ENCODE results near the gene PDCL3.

The PDCL3 gene

DNA sequence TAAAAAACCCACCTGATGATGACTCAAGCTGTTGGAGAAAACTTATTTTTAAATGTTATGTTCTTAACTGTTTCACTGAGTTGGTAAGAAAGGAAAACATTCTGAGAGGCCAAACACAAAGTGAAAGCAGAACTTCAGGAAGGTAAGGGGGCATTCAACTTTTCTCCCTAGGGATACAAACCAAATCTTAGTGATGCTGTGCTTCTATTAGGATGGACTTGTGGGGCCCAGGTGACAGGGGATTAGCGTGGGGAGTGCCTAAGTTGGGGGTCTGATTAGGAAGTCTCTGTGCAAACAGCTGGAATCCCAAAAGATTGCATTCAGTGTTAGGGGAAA is 18.5 kb downstream of the PDCL3 start:
- Mint-ChIP-seq H3K27ac (peak overlapping the region; percentile 89), H3K27me3 (no peaks in the 10 kb centered on the region), H3K4me1 (peaks cover 36% of the 10 kb centered on the region), H3K4me3 (peak overlapping the region; percentile 53), H3K9me3 (peaks cover 4% of the 10 kb centered on the region), H3K36me3 (ENCODE audit: low read depth) (peaks cover 9% of the 10 kb centered on the region)
- ATAC-seq, result no peak
- DNase-seq, result no peak

- ATAC-seq (no peak), DNase-seq (no peak)
- Mint-ChIP-seq H3K9me3 (peaks cover 4% of the 10 kb centered on the region), H3K27me3 (no peaks in the 10 kb centered on the region), H3K4me1 (peaks cover 45% of the 10 kb centered on the region), H3K36me3 (ENCODE audit: low read depth) (peaks cover 2% of the 10 kb centered on the region), H3K4me3 (no peak overlapping the region), H3K27ac (no peak overlapping the region)
Observed at GRCh38 chr2:100584816-100585215, 22.0 kb downstream of the PDCL3 start.

DNA sequence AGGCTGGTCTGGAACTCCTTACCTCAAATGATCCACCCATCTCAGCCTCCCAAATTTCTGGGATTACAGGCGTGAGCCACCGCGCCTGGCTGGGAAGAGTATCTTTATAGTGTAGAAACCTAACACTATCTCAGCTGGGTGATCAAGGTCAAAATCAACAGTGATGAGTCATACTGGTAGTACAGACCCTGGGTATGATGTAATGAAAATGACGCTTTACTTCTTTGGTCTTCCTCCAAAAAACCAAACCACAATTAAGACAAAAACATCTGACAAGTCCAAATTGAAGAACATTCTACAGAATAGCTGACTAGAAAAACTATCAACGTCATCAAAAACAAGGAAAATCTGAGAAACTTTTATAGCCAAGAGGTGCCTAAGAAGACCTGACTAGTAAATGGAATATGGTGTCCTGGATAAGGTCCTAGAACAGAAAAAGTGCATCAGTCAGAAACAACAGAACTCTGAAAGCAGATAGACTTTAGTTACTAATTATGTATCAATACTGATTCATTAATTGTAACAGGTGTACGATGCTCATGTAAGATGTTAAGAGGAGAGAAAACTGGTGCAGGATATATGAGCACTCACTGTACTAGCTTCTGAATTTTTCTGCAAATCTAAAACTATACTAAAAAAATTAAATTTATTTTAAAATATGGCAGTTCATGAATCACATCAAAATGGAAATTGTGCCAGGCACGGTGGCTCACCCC is 25.4 kb downstream of the PDCL3 start:
- DNase-seq, result no peak

GRCh38 chr2:100589527-100589926 is 26.7 kb downstream of the PDCL3 start:
- Mint-ChIP-seq H3K27ac (peak overlapping the region; percentile 16), H3K27me3 (no peaks in the 10 kb centered on the region), H3K4me3 (no peak overlapping the region), H3K36me3 (ENCODE audit: low read depth) (no peaks in the 10 kb centered on the region), H3K9me3 (peaks cover 4% of the 10 kb centered on the region), H3K4me1 (peaks cover 36% of the 10 kb centered on the region)
- no peak for DNase-seq
- no peak for ATAC-seq

More for the DNA sequence above, 25.4 kb downstream of the PDCL3 start:
- Mint-ChIP-seq H3K4me1 (peaks cover 29% of the 10 kb centered on the region), H3K4me3 (peak overlapping the region; percentile 55), H3K36me3 (ENCODE audit: low read depth) (no peaks in the 10 kb centered on the region), H3K27ac (peak overlapping the region; percentile 78), H3K9me3 (peaks cover 4% of the 10 kb centered on the region), H3K27me3 (no peaks in the 10 kb centered on the region)
- ATAC-seq, result peak; percentile 87

- ATAC-seq, result no peak
- H3K4me1 Mint-ChIP-seq, result peaks cover 33% of the 10 kb centered on the region
Observed at GRCh38 chr2:100592226-100592625, 29.4 kb downstream of the PDCL3 start.

GRCh38 chr2:100596465-100596864 is 33.7 kb downstream of the PDCL3 start:
- Mint-ChIP-seq H3K4me1 (peaks cover 12% of the 10 kb centered on the region), H3K27me3 (no peaks in the 10 kb centered on the region), H3K9me3 (no peaks in the 10 kb centered on the region), H3K27ac (no peak overlapping the region), H3K36me3 (ENCODE audit: low read depth) (no peaks in the 10 kb centered on the region), H3K4me3 (no peak overlapping the region)
- ATAC-seq, result no peak
- no peak for DNase-seq

More at GRCh38 chr2:100592226-100592625, 29.4 kb downstream of the PDCL3 start:
- no peaks in the 10 kb centered on the region for H3K9me3 Mint-ChIP-seq
- DNase-seq, result no peak
- no peaks in the 10 kb centered on the region for H3K36me3 Mint-ChIP-seq (ENCODE audit: low read depth)
- H3K27ac Mint-ChIP-seq, result no peak overlapping the region
- H3K4me3 Mint-ChIP-seq, result no peak overlapping the region
- no peaks in the 10 kb centered on the region for H3K27me3 Mint-ChIP-seq

DNA sequence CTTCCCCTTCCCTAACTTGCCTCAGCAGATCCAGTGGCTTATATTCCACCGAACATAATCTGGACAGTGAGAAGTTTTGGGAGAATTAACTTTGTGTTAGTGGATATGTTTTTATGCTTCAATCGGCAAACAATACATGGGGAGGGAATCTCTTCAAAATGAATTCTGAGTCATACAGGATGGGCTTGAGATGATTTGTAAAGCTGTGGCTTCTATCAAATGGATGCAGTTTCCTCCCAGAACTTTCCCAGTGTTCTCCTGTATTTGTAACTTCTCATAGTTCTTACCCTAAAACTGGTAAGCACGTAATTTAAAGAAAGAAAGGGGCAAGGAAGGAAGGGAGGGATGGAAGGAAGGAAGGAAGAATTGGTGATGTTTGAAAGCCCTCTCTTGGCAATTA is 36.8 kb downstream of the PDCL3 start:
- no peak overlapping the region for H3K27ac Mint-ChIP-seq
- H3K27me3 Mint-ChIP-seq, result no peaks in the 10 kb centered on the region
- no peaks in the 10 kb centered on the region for H3K36me3 Mint-ChIP-seq (ENCODE audit: low read depth)
- ATAC-seq, result no peak
- peaks cover 5% of the 10 kb centered on the region for H3K4me1 Mint-ChIP-seq
- no peaks in the 10 kb centered on the region for H3K9me3 Mint-ChIP-seq
- no peak for DNase-seq
- H3K4me3 Mint-ChIP-seq, result no peak overlapping the region

GRCh38 chr2:100601661-100602060 is 38.9 kb downstream of the PDCL3 start:
- Mint-ChIP-seq H3K36me3 (ENCODE audit: low read depth) (no peaks in the 10 kb centered on the region), H3K4me3 (no peak overlapping the region), H3K4me1 (no peaks in the 10 kb centered on the region), H3K27me3 (no peaks in the 10 kb centered on the region), H3K27ac (no peak overlapping the region), H3K9me3 (no peaks in the 10 kb centered on the region)
- ATAC-seq (no peak), DNase-seq (no peak)

DNA sequence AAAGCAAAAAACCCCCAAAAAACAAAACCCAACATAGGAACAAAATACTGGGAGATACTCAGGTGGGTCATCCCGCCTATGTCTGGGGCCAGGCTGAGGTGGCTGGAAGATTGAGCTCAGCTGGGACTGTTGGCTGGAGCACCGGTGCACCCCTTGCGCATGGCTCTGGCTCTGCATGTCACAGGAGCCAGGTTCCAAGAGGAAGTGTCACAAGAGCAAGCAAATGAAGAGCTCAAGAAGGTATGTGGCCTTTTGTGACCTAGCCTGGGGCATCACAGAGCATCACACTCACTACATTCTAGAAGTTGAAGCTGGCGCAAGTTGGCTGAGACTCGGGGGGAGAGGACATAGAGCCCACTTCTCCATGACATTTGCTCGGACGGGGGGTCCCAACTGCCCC is 40.6 kb downstream of the PDCL3 start:
- no peaks in the 10 kb centered on the region for H3K4me1 Mint-ChIP-seq
- DNase-seq, result no peak

DNA sequence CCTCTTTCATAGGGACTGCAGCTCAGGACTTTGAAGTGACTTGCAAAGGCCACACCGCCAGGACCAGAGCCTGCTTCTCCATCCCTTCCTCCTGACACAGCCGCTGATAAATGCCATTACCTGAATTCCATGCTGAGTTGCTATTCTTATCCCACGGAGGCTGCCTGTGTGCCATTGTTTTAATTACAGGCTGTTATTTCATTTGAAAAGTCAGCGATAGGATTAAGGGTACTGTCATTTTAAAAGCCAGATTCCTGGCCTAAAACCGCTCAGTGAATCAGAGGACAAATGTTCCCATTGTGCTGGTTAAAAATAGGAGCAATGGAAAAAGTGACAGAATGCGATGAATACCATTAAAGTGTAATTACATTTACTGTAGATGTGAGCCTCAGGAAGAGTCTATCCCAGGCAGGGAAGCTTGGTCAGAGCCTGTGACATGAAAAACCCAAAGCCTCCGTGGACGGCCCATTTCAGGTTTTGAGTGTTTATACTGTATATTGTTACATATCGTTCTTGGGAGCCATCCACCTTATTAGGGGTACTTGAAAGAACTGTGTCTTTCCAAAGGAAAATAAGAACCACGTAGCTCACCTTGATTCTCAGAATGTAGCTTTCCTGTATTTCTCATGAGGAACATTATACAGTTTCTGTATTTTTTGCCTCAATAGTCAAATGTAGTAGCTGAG is 41.3 kb downstream of the PDCL3 start:
- Mint-ChIP-seq H3K9me3 (no peaks in the 10 kb centered on the region), H3K4me1 (no peaks in the 10 kb centered on the region), H3K27me3 (no peaks in the 10 kb centered on the region), H3K27ac (no peak overlapping the region), H3K36me3 (ENCODE audit: low read depth) (no peaks in the 10 kb centered on the region), H3K4me3 (no peak overlapping the region)
- ATAC-seq (no peak), DNase-seq (no peak)

More for the DNA sequence above, 40.6 kb downstream of the PDCL3 start:
- Mint-ChIP-seq H3K9me3 (no peaks in the 10 kb centered on the region), H3K4me3 (no peak overlapping the region), H3K36me3 (ENCODE audit: low read depth) (no peaks in the 10 kb centered on the region), H3K27ac (no peak overlapping the region), H3K27me3 (no peaks in the 10 kb centered on the region)
- no peak for ATAC-seq

- ATAC-seq (no peak), DNase-seq (no peak)
- Mint-ChIP-seq H3K36me3 (ENCODE audit: low read depth) (no peaks in the 10 kb centered on the region), H3K27me3 (no peaks in the 10 kb centered on the region), H3K4me1 (no peaks in the 10 kb centered on the region), H3K9me3 (no peaks in the 10 kb centered on the region), H3K4me3 (no peak overlapping the region), H3K27ac (no peak overlapping the region)
Observed at GRCh38 chr2:100606332-100606725, 43.5 kb downstream of the PDCL3 start.

GRCh38 chr2:100606726-100607343 is 44.0 kb downstream of the PDCL3 start:
- no peaks in the 10 kb centered on the region for H3K4me1 Mint-ChIP-seq
- DNase-seq, result peak; percentile 17
- H3K4me3 Mint-ChIP-seq, result no peak overlapping the region
- H3K27ac Mint-ChIP-seq, result no peak overlapping the region
- no peaks in the 10 kb centered on the region for H3K36me3 Mint-ChIP-seq (ENCODE audit: low read depth)
- no peak for ATAC-seq
- H3K9me3 Mint-ChIP-seq, result no peaks in the 10 kb centered on the region
- H3K27me3 Mint-ChIP-seq, result no peaks in the 10 kb centered on the region

DNA sequence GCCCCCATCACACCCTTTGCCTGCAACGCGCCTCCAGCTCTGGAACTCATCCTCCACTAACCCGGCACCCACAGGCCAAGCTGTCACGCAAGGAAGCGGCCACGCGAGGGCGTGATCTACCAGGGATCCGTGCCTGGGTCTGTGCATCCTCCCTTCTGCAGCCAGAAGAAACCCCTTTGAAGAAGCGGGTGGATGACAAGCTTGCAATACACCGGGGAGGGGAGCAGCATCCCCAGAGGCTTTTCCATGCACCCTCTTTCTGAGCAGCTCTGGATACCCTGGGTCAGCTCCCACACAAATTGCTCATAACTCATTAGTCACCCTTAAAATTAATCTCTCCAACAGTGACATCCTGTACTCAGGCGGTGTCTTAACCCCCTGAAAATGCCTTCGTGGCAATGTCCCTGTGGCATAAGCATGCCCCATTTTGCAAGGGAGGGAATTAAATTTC is 47.6 kb downstream of the PDCL3 start:
- ATAC-seq, result peak; percentile 75
- Mint-ChIP-seq H3K36me3 (ENCODE audit: low read depth) (no peaks in the 10 kb centered on the region), H3K9me3 (no peaks in the 10 kb centered on the region), H3K27me3 (no peaks in the 10 kb centered on the region), H3K4me1 (no peaks in the 10 kb centered on the region), H3K4me3 (no peak overlapping the region), H3K27ac (no peak overlapping the region)
- DNase-seq, result peak; percentile 72

DNA sequence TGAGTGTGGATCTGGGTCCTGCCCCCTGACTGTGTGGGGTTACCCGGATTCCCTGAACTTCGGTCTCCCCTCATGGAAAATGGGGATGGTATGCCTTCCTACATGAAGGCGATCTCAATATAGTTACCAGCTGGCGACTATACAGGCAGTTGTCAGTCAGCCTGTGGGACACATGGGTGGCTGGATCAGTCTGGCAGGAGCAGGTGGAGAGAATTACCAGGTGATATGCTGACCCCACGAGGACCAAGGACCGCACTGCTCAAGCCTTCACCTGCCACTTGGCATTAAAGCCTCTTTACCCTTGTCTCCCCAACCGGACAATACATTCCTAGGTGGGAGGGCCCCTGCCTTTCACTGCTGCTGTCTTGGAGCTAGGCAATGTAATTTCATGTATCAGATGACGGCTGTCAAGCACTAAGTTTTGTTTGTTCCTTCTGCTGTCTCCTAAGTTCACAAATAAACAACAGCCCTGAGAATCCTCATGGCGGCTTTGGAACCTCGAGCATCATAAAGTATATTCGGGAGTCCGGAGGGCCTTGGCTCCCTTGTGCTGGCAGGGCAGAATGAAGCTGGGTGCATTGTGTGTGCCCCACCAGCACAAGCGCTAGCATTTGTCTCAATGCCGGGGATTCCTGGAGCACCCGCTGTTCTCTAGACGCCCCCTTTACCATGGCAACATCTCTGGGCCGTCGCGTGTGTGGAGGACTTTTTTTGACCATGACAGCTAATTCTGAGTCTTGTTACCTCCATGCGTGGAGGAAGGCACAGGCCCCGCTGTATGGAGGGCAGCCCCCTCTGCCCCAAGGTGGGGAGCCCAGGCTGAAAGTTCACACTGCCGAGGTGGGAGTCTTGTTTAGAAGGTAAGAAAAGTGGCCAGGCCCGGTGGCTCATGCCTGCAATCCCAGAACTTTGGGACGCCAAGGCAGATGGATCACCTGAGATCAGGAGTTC is 48.6 kb downstream of the PDCL3 start:
- no peak overlapping the region for H3K27ac Mint-ChIP-seq
- no peaks in the 10 kb centered on the region for H3K36me3 Mint-ChIP-seq (ENCODE audit: low read depth)
- H3K4me3 Mint-ChIP-seq, result no peak overlapping the region
- H3K27me3 Mint-ChIP-seq, result no peaks in the 10 kb centered on the region
- H3K9me3 Mint-ChIP-seq, result no peaks in the 10 kb centered on the region
- no peaks in the 10 kb centered on the region for H3K4me1 Mint-ChIP-seq
- ATAC-seq, result no peak
- no peak for DNase-seq
